Thyroid gland (tissue), 4 donors: ENCODE measurements around the gene TOGARAM2. TPM values are rescaled to one million over a fixed set of nuclear protein-coding genes. Genes with fewer than 3 reads are reported as not detected.
A peak's percentile ranks its signal among the peaks of the same experiment; 100 is the strongest.

ENCODE experiments used
- DNase-seq, 2 donors: peaks; one replicate each; pipeline ENCODE4 v3.0.0-alpha.2; 2019
- H3K27ac ChIP-seq, 3 donors: fragments of 200-600 bp; sonication (generic); 1 replicate in 2 of 3; 2 replicates in 1 of 3; pipeline ENCODE4 v1.5.1; 2016 to 2019; ENCODE audit warnings: mild to moderate bottlenecking in 1 of 3, moderate library complexity in 1 of 3
- H3K27me3 ChIP-seq: fragments of 200-600 bp; sonication (generic); one replicate; pipeline ENCODE4 v1.5.1; 2019
- H3K36me3 ChIP-seq, 2 donors: fragments of 200-600 bp; sonication (generic); one replicate each; pipeline ENCODE4 v1.5.1; 2016 to 2019
- H3K4me1 ChIP-seq, 2 donors: fragments of 200-600 bp; sonication (generic); one replicate each; pipeline ENCODE4 v1.5.1; 2017 to 2019
- H3K4me3 ChIP-seq, 3 donors: fragments of 200-600 bp; sonication (generic); replicated peaks in 1 of 3; 1 replicate in 2 of 3; 2 replicates in 1 of 3; pipeline ENCODE4 v1.5.1; 2016; ENCODE audit warnings: mild to moderate bottlenecking in 1 of 3
- H3K9me3 ChIP-seq: fragments of 200-600 bp; sonication (generic); one replicate; pipeline ENCODE4 v1.5.1; 2017
- POLR2A ChIP-seq, 2 donors: fragments of 450-650 bp; IDR thresholded peaks; one replicate each; pipeline ENCODE4 v1.6.1; 2017; ENCODE audit warnings: antibody characterized with exemption in 2 of 2, mild to moderate bottlenecking in 2 of 2, moderate library complexity in 1 of 2
- WGBS, 2 donors: methylation state at CpG; one replicate each; pipeline ENCODE4 v1.1.5; 2017; 5-methylcytosine and 5-hydroxymethylcytosine counted together
- intact Hi-C: fragments of 100-400 bp; cut with DNase I; formaldehyde crosslinking; loops from one replicate; pipeline ENCODE4 v1.15.1; 2023
- total RNA-seq, 4 donors: library from RNA; depleted of rRNA; stranded (reverse); fragments of >200 nt; gene quantifications; one replicate each; pipeline ENCODE4 v1.2.3, GENCODE V29; 2016
- TF ChIP-seq, protein P1 (sequence below), 6 experiments: fragments of 200-600 bp in 3 of 6; fragments of 450-650 bp in 3 of 6; sonication (generic) in 3 of 6; IDR thresholded peaks; one replicate each; pipeline ENCODE4 v1.5.1; 2016 to 2019; ENCODE audit warnings: antibody characterized with exemption in 6 of 6, mild to moderate bottlenecking in 2 of 6, inconsistent platforms in 1 of 6, moderate library complexity in 1 of 6

TOGARAM2 gene
- total RNA-seq, 4 donors from 2014 or later = under 0.01 to 0.78 (median 0.35) TPM

DNA sequence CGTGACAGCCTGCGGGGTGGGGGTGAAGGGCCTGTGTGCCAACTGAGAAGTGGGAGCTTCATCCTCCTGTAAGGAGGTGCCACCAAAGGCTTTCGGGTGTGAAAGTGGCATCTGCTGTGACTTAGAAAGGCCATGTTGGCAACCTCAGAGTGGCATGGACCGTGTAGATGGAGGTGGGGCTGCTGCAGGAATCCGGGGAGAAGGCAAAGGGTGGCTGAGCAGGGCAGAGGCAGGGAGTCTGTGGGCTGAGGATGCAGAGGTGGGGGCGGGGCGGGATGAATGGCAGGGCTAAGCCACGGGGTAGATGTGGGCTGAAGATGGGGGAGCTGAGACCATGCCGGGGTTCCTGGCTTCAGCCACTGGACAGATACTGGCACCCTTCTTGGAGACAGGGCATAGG is 28.2 kb downstream of the TOGARAM2 start:
- 90 to 93% methylated on average over 9 of the region's 9 CpGs for WGBS, 2 donors
- intact Hi-C loops = no loop called here
- no peak overlapping the region for H3K27ac ChIP-seq

DNA sequence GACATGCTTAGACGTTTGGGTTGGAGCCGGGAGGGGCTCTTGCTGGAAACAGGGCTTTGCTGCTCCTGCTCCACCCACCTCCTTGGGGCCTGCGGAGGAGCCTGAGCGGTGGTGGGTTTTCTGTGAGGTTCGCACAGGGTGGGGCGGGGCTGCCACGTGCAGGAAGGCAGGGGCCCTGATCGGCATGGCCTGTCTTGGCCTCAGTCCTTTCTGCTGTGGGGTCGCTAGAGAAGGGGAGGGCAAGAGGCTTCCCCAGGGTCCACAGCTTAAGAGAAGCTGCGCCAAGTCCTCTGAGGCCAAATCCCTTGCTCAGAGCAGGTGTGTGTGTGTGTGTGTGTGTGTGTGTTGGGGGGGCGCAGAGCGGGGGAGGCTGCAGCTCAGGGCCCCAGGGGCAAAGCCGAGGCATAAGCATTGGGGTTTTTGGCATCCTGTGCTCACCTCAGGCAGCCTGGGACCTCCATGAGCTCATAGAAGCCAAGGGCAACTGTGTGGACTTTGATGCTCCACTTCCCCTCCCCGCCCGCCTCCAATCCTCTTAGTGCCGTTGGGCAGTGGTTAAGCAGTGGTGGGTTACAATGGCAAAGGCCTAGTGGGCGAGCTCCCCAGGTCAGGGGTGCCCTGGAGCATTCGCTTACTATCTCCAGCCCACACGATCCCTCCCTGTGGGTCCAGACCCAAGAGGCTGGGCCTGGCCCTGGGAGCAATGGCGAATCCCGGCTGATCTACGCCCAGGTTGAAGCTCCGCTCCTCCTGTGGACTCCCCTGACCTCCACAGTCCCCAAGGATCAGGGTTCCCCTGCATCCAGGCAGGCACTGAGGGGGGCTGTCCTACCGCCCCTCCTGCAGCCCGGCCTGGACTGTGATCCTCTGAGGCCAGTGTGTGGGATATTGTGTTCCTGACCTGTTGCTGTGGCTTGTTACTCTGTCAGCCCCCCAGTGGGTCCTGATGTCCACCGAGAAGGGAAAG is 28.9 kb downstream of the TOGARAM2 start:
- DNase-seq = no peak
- H3K4me1 ChIP-seq = peaks cover 0 to 15% of the 10 kb centered on the region in 2 donors
- 77 to 80% methylated on average over 16 to 18 of the region's 26 CpGs for WGBS, 2 donors
- H3K27ac ChIP-seq = no peak overlapping the region
- intact Hi-C loops = no loop called here
- H3K9me3 ChIP-seq = no peaks in the 10 kb centered on the region
- no peaks in the 10 kb centered on the region for H3K27me3 ChIP-seq
- no peaks in the 10 kb centered on the region for H3K36me3 ChIP-seq
- no peak for TF ChIP-seq POLR2A (IDR thresholded peaks at IDR 0.05)
- TF ChIP-seq, protein P1, sequence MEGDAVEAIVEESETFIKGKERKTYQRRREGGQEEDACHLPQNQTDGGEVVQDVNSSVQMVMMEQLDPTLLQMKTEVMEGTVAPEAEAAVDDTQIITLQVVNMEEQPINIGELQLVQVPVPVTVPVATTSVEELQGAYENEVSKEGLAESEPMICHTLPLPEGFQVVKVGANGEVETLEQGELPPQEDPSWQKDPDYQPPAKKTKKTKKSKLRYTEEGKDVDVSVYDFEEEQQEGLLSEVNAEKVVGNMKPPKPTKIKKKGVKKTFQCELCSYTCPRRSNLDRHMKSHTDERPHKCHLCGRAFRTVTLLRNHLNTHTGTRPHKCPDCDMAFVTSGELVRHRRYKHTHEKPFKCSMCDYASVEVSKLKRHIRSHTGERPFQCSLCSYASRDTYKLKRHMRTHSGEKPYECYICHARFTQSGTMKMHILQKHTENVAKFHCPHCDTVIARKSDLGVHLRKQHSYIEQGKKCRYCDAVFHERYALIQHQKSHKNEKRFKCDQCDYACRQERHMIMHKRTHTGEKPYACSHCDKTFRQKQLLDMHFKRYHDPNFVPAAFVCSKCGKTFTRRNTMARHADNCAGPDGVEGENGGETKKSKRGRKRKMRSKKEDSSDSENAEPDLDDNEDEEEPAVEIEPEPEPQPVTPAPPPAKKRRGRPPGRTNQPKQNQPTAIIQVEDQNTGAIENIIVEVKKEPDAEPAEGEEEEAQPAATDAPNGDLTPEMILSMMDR (IDR thresholded peaks at IDR 0.05) = no peak
- H3K4me3 ChIP-seq = no peak overlapping the region

More for the DNA sequence above, 28.2 kb downstream of the TOGARAM2 start:
- Histone ChIP-seq H3K27me3 (no peaks in the 10 kb centered on the region), H3K4me1 (peaks cover 0 to 15% of the 10 kb centered on the region in 2 donors), H3K4me3 (no peak overlapping the region), H3K9me3 (no peaks in the 10 kb centered on the region), H3K36me3 (no peaks in the 10 kb centered on the region)
- TF ChIP-seq POLR2A (IDR thresholded peaks at IDR 0.05) = no peak
- TF ChIP-seq, protein P1 (IDR thresholded peaks at IDR 0.05) = no peak
- no peak for DNase-seq

DNA sequence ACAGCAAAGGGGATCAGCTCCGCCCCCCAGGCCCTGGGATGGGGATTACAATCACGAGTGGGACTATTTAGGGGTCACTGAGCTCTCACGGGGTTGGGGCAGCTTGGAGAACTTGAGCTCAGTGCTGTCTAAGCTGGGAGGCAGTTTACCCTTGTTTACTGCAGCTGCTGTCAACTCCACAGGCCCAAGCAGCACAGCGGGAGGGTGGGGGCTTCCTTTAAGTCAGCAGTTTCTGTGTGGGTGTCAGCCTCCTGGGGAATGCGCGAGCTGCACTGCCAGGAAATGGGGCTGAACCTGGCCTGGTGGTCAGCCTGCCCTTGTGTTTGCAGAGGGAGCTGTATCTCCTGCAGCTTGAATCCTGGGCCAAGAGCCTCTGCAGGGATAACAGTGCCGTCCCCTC is 29.8 kb downstream of the TOGARAM2 start:
- intact Hi-C loops = no loop called here
- 39 to 64% methylated on average over 5 to 7 of the region's 7 CpGs for WGBS, 2 donors
- no peaks in the 10 kb centered on the region for H3K9me3 ChIP-seq
- no peak overlapping the region for H3K4me3 ChIP-seq
- no peaks in the 10 kb centered on the region for H3K36me3 ChIP-seq
- H3K27ac ChIP-seq = no peak overlapping the region
- no peaks in the 10 kb centered on the region for H3K27me3 ChIP-seq
- peaks cover 0 to 15% of the 10 kb centered on the region in 2 donors for H3K4me1 ChIP-seq
- DNase-seq = peak in 1 of 2 donors; percentile 10
- TF ChIP-seq, protein P1 (IDR thresholded peaks at IDR 0.05) = no peak
- TF ChIP-seq POLR2A (IDR thresholded peaks at IDR 0.05) = no peak

DNA sequence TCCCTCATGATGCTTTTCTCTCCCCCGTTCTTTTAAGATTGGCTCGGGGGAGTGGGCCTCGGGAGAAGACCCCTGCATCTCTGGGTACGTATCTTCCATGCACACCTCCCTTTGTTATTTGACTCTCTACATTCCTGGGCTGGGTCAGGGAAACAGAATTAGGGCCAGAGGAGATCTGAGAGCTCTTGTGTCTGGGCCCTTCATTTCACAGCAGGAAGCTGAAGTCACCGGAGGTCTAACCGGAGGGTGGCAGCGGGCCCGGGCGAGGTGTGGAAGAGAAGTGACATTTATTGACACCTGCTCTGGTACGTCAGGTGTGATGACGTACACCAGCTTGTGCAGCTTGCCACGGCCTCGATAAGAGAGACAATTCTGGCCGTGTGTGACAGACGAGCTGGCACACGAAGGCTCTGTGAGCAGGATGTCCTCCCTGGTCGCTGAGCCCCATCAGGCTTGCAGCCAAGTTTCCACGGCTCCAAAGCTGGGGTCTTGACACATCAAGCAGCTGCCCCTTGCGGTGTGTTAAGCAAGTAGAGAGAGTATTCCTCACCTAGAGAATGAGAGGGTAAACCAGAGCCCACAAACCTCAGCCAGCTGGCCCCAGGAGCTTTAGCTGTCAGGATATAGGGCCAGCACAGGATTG is 30.4 kb downstream of the TOGARAM2 start:
- Histone ChIP-seq H3K4me1 (peaks cover 0 to 18% of the 10 kb centered on the region in 2 donors), H3K9me3 (no peaks in the 10 kb centered on the region), H3K27me3 (no peaks in the 10 kb centered on the region), H3K36me3 (no peaks in the 10 kb centered on the region), H3K4me3 (no peak overlapping the region), H3K27ac (no peak overlapping the region)
- intact Hi-C loops = no loop called here
- peak; percentile 20 to 41 for DNase-seq
- TF ChIP-seq, protein P1 (IDR thresholded peaks at IDR 0.05) = no peak
- no peak for TF ChIP-seq POLR2A (IDR thresholded peaks at IDR 0.05)
- 34 to 35% methylated on average over 10 to 19 of the region's 19 CpGs for WGBS, 2 donors
